Prostate gland (tissue), 2 donors: ENCODE measurements around the gene IQGAP3.

Experiments
- POLR2A ChIP-seq: fragments of 450-650 bp; IDR thresholded peaks from one replicate; pipeline ENCODE4 v1.6.1; 2016; ENCODE audit warnings: antibody characterized with exemption, mild to moderate bottlenecking
- TF ChIP-seq, protein P1 (sequence below), 4 experiments: fragments of 200-600 bp in 2 of 4; fragments of 450-650 bp in 2 of 4; sonication (generic) in 2 of 4; IDR thresholded peaks; 1 replicate in 3 of 4; 2 replicates in 1 of 4; pipeline ENCODE4 v1.5.1; 2016 to 2019; ENCODE audit warnings: antibody characterized with exemption in 4 of 4, mild to moderate bottlenecking in 2 of 4, moderate library complexity in 2 of 4

DNA sequence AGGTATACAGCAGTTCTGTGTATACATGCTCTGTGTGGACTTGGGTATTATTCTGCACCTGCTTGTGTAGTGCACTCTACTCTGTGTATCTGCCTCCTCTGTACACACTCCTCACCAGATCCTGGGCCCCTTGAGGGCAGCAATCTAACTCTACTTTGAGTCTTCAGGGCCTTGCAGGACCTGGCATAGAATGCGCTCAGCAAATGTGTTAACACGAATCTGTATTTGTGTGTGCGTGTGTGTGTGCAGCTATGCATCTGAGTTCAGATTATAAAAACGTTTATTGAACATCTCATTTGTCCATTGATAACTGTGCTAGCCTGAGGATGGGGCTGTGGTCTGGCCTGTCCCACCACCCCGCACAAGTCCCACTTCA lies 67.9 kb downstream of the IQGAP3 start:
- TF ChIP-seq, protein P1, sequence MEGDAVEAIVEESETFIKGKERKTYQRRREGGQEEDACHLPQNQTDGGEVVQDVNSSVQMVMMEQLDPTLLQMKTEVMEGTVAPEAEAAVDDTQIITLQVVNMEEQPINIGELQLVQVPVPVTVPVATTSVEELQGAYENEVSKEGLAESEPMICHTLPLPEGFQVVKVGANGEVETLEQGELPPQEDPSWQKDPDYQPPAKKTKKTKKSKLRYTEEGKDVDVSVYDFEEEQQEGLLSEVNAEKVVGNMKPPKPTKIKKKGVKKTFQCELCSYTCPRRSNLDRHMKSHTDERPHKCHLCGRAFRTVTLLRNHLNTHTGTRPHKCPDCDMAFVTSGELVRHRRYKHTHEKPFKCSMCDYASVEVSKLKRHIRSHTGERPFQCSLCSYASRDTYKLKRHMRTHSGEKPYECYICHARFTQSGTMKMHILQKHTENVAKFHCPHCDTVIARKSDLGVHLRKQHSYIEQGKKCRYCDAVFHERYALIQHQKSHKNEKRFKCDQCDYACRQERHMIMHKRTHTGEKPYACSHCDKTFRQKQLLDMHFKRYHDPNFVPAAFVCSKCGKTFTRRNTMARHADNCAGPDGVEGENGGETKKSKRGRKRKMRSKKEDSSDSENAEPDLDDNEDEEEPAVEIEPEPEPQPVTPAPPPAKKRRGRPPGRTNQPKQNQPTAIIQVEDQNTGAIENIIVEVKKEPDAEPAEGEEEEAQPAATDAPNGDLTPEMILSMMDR (IDR thresholded peaks at IDR 0.05), result no peak
- no peak for TF ChIP-seq POLR2A
